ENCODE data around the gene MYBPC3. TPM values are rescaled to one million over a fixed set of nuclear protein-coding genes. Genes with fewer than 3 reads are reported as not detected.

Gene MYBPC3
- total and polyA plus RNA-seq, 12 donors: 484 to 3,138 (median 2,423) TPM

GRCh38 chr11:47376525-47377371 lies 24.2 kb upstream of the MYBPC3 start:
- intact Hi-C loops (cut with DNase I): loop anchor here in 5 of 10 donors (5.0 to 10.0 kb wide), 4 partner anchors 71 to 478 kb away; partner anchors contain the start of gene RAPSN (in 1 of the 5)
- H3K4me3 ChIP-seq: peak overlapping the region in 9 of 10 donors; percentile 16 to 66 (median 41)
- TF ChIP-seq CTCF (IDR thresholded peaks at IDR 0.05): no peak
- DNase-seq (no peak), ATAC-seq (peak in 5 of 8 donors; percentile 31 to 51 (median 45))
- peaks cover 0 to 27% (median 0%) of the 10 kb centered on the region in 9 donors for H3K4me1 ChIP-seq
- no peaks in the 10 kb centered on the region for H3K9me3 ChIP-seq
- H3K36me3 ChIP-seq: peaks cover 0 to 39% (median 0%) of the 10 kb centered on the region in 9 donors
- H3K27ac ChIP-seq: peak overlapping the region in 7 of 10 donors; percentile 20 to 98 (median 68)
- H3K27me3 ChIP-seq: no peaks in the 10 kb centered on the region
- WGBS, 2 donors: 76 to 81% methylated on average over 14 of the region's 14 CpGs

- intact Hi-C loops (cut with DNase I): loop anchor here in 5 of 10 donors (5.0 to 10.0 kb wide), 4 partner anchors 71 to 479 kb away; partner anchors contain the start of gene RAPSN (in 1 of the 5)
- H3K4me3 ChIP-seq: peak overlapping the region in 6 of 10 donors; percentile 7 to 66 (median 44)
- DNase-seq: no peak
These were observed 23.6 kb upstream of the MYBPC3 start for GRCh38 chr11:47376107-47376524.

GRCh38 chr11:47375546-47376085 lies 23.1 kb upstream of the MYBPC3 start:
- no peak for ATAC-seq
- Histone ChIP-seq H3K9me3 (no peaks in the 10 kb centered on the region), H3K27me3 (no peaks in the 10 kb centered on the region), H3K36me3 (peaks cover 0 to 44% (median 0%) of the 10 kb centered on the region in 9 donors), H3K27ac (peak overlapping the region in 2 of 10 donors; percentile 84 to 98), H3K4me3 (peak overlapping the region in 5 of 10 donors; percentile 7 to 66 (median 43)), H3K4me1 (peaks cover 0 to 31% (median 0%) of the 10 kb centered on the region in 9 donors)
- TF ChIP-seq CTCF (IDR thresholded peaks at IDR 0.05): no peak
- DNase-seq: no peak
- intact Hi-C loops (cut with DNase I): loop anchor here in 8 of 10 donors (2.0 to 10.0 kb wide), 7 partner anchors 33 to 479 kb away; partner anchors contain the start of genes RAPSN (in 1 of the 8) and SLC39A13 (in 1 of the 8)
- whole genome bisulfite sequencing, 2 donors: 89 to 97% methylated on average over 13 of the region's 13 CpGs

More at GRCh38 chr11:47376107-47376524, 23.6 kb upstream of the MYBPC3 start:
- Histone ChIP-seq H3K36me3 (peaks cover 0 to 42% (median 0%) of the 10 kb centered on the region in 9 donors), H3K27ac (peak overlapping the region in 2 of 10 donors; percentile 84 to 98), H3K4me1 (peaks cover 0 to 27% (median 0%) of the 10 kb centered on the region in 9 donors), H3K27me3 (no peaks in the 10 kb centered on the region), H3K9me3 (no peaks in the 10 kb centered on the region)
- no peak for ATAC-seq
- WGBS, 2 donors: 82% methylated on average over 8 of the region's 8 CpGs
- TF ChIP-seq CTCF (IDR thresholded peaks at IDR 0.05): no peak

GRCh38 chr11:47375020-47375419 lies 22.5 kb upstream of the MYBPC3 start:
- ATAC-seq: no peak
- peak overlapping the region in 1 of 10 donors; percentile 98 for H3K27ac ChIP-seq
- H3K4me3 ChIP-seq: peak overlapping the region in 2 of 10 donors; percentile 11 to 66
- H3K9me3 ChIP-seq: no peaks in the 10 kb centered on the region
- no peak for TF ChIP-seq CTCF (IDR thresholded peaks at IDR 0.05)
- WGBS, 2 donors: 79 to 85% methylated on average over 8 of the region's 8 CpGs
- peaks cover 0 to 50% (median 0%) of the 10 kb centered on the region in 9 donors for H3K36me3 ChIP-seq
- no peaks in the 10 kb centered on the region for H3K27me3 ChIP-seq
- no peak for DNase-seq
- peaks cover 0 to 34% (median 0%) of the 10 kb centered on the region in 9 donors for H3K4me1 ChIP-seq
- intact Hi-C loops (cut with DNase I): loop anchor here in 8 of 10 donors (2.0 to 10.0 kb wide), 7 partner anchors 34 to 480 kb away; partner anchors contain the start of genes RAPSN (in 1 of the 8) and SLC39A13 (in 1 of the 8)
